Stomach (tissue), 4 donors: ENCODE measurements around the gene CKLF.

Source experiments
- CTCF ChIP-seq, 7 experiments: fragments of 450-650 bp in 4 of 7; fragments of 200-600 bp in 3 of 7; sonication (generic) in 3 of 7; IDR thresholded peaks; one replicate each; pipeline ENCODE4 v1.5.1; 2016 to 2019; ENCODE audit warnings: antibody characterized with exemption in 7 of 7, control low read depth in 2 of 7, mild to moderate bottlenecking in 1 of 7
- POLR2A ChIP-seq, 4 donors: fragments of 450-650 bp; IDR thresholded peaks; one replicate each; pipeline ENCODE4 v1.6.1; 2016; ENCODE audit warnings: antibody characterized with exemption in 4 of 4, control low read depth in 2 of 4, mild to moderate bottlenecking in 1 of 4, moderate library complexity in 1 of 4
- POLR2AphosphoS5 ChIP-seq, 3 donors: sonication (generic); formaldehyde crosslinking; IDR thresholded peaks; one replicate each; pipeline ENCODE4 v1.6.1; 2016; ENCODE audit warnings: antibody characterized with exemption in 3 of 3

- TF ChIP-seq POLR2A (IDR thresholded peaks at IDR 0.05): no peak
- no peak for TF ChIP-seq CTCF (IDR thresholded peaks at IDR 0.05)
- TF ChIP-seq POLR2AphosphoS5 (IDR thresholded peaks at IDR 0.05): no peak
Measured at GRCh38 chr16:66594739-66595138, 42.4 kb downstream of the CKLF start.
